HG03378 (cell line): ENCODE results near the gene RAP1GAP.
"Not testable (repeated sequence)": the region's sequence is repeated elsewhere in the genome, so short reads cannot be mapped to it uniquely, and the experiment has no call there.

Experiments used
- ATAC-seq: cut with Tn5 transposase; IDR thresholded peaks from one replicate; pipeline ENCODE4 v1.9.1; 2021; ENCODE audit warnings: mild to moderate bottlenecking, moderate library complexity; ENCODE audit not compliant: unreplicated experiment

RAP1GAP gene

GRCh38 chr1:21574466-21575151 is 94.5 kb downstream of the RAP1GAP start:
- ATAC-seq = no peak

DNA sequence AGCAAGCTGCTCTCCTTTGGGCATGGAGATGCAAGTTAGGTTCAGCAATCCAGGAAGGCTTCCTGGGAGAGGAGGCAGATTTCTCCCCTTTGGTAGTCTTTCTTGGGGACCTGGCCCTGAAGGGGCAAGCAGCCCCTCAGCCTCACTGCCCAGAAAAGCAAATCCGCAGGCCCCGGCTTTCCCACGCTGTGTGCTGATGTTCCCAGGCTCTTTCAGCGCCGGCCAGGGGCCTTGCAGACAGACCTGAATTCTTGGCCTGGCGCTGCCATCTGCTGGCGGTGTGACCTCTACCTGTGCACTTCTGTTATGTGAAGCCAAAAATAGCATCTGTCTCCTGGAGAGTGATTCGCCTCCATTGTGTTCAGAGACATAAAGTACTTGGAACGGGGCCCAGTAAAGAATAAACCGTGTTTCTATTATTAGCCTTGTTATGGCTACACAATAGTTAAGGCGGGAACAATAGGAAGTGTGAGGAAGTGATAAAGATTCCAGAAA is 95.1 kb downstream of the RAP1GAP start:
- no peak for ATAC-seq

GRCh38 chr1:21573475-21573874 is 95.7 kb downstream of the RAP1GAP start:
- ATAC-seq = no peak

- no peak for ATAC-seq
Measured at GRCh38 chr1:21572735-21573277, 96.4 kb downstream of the RAP1GAP start.

GRCh38 chr1:21572221-21572620 is 96.9 kb downstream of the RAP1GAP start:
- ATAC-seq = no peak

DNA sequence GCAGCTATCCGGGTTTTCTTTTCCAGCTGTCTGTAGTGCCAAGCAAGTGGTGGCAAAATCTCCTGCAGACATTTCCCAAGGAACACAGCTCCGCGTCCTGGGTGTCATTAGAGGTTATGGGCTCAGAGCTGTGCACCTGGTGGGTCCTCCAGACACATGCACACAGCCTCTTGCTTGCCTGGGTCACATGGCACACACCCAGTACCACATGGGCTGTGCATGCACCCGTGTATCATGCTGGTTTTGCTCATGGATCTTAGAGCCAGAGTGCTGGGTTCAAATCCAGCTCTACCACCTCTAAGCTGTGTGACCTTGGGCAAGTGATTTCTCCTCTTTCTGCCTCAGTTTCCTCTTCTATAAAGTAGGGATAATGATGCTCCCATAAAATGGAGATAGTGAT is 98.3 kb downstream of the RAP1GAP start:
- ATAC-seq = no peak

GRCh38 chr1:21570528-21570875 is 98.7 kb downstream of the RAP1GAP start:
- ATAC-seq = no peak

DNA sequence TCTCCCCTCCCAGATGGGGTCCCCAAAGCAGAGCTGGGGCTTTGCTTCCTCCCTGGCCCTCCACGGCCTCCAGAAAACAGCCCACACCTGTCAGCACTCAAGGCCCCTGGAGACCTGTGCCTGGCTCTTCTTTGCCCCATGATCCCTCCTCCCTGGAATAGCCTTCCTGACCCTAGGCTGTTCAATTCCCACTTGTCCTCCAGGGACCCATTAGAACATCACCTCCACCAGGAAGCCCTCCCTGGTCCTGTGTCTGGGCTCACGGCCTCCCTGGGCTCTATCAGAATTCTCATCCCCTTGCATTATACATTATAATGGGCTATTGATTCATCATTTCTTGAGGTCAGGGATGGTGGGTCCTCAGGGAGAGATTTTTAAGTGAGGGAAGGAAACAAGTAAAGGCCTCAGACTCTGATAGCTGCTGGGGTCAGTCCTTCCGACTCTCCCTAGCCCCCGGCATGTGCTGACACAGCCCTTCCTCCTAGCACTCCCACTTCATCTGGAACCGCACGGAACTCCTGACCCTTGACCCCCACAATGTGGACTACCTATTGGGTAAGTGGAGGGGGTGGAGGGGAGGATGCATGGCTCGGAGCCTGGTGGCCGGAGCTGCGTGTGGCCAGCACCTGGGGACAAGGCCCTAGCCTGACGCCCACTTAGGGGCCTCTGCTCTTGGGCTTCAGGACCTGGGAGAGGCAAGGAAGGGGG is 99.2 kb downstream of the RAP1GAP start:
- no peak for ATAC-seq

DNA sequence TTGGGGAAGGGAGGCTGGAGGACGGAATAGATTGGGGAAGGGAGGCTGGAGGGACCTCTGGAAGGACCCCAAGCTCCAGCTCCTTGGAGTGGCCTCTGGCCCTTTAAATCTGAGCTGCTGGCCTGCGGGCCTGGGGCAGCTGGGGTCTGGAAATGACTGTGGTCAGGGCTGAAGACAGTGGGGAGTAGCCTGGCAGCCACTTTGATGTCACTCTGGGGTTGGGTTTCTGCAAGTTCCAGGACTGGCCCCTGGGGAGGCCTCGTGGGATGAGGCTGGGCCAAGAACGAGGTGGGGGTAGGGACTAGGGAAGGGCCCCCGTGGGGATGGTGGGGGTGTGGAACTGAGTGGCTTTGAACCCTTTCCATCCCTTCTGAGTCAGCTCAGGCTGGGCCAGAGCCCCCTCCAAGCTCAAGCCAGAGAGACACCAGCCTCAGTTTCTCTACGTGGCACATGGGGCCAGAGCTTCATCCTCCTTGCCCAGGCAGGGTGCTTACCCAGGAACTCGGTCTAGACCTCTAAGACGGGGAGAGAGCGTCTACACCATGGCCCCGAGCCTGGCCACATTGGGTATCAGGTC is 100.3 kb downstream of the RAP1GAP start:
- ATAC-seq = no peak

DNA sequence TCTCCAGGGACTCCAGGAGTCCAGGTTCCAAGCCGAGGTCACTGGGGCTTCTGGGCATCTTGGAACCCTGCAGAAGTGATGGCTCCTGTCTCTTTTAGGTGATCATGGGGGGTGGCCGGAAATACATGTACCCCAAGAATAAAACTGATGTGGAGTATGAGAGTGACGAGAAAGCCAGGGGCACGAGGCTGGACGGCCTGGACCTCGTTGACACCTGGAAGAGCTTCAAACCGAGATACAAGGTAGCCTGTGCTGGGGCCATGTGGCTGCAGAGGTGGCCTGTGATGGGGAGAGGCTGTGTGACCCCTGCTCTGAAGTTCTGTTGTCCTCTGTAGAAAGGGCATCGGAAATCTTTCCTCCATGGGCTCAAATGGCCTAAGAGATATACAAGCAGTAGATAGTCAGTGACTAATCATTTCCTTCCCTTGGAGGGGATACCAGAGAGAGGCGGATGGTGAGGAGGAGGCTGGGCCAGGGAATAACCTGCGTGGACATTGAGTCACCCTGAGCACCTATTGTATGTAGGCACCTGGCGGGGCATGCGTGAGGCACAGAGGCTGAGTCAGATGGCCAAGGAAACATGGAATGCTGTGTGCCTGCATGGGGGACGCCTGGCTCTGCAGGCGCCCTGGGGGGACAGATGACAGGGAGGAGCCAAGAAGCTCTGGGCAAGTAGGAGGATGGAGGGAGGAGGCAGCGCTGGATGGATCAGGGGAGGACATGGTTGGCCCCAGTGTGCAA is 101.0 kb downstream of the RAP1GAP start:
- ATAC-seq = no peak

DNA sequence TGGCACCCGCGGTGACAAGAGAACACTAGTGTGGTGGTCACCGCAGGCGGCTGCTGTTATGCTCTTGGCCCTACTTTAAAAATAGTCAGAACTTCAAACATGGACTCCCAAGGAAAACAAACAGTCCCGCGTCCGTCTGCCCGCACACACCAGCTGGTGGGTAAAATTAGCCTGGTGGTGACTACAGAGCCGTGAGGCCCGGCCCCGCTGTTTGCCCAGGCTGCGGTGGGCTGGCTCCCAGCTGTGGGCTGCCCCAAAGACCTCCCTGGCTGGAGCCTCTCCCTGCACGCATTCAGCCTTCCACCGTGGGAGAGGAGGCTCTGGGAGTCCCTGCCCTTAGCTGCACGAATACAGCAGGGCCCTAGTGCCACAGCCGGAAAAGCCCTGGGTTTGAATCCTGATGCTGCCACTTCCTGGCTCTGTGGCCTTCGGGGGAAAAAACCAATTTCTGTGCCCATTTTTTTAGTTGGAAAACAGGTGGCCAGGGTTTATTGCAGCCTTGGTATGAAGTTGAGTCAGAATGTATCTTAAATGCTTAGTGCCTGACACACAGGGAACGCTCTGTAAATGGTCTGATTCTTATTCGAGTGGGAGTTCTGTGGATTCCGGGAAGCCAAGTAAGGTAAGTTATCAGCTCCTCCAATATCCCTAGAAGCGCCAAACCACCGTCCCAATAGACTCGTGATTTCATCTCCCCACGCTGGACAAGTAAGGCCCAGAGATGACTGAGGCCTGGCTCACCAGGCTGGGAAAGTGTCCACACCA is 101.7 kb downstream of the RAP1GAP start:
- no peak for ATAC-seq

- ATAC-seq = not testable (repeated sequence)
Measured at GRCh38 chr1:21566361-21566760, 102.8 kb downstream of the RAP1GAP start.

GRCh38 chr1:21565285-21565684 is 103.9 kb downstream of the RAP1GAP start:
- no peak for ATAC-seq

GRCh38 chr1:21564521-21565095 is 104.5 kb downstream of the RAP1GAP start:
- no peak for ATAC-seq

GRCh38 chr1:21563971-21564370 is 105.2 kb downstream of the RAP1GAP start:
- ATAC-seq = no peak

DNA sequence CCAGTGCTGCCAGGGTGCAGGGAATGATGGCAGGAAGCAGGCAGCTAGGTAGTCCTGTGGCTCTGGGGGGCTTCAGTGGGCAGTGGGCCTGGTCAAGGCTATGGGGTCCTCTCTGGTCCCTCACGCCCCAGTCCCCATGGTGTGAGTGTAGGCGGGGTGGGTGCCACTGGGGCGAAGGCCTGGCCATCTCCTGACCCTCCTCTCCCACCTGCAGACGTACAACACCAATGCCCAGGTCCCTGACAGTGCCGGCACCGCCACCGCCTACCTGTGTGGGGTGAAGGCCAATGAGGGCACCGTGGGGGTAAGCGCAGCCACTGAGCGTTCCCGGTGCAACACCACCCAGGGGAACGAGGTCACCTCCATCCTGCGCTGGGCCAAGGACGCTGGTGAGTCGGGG is 106.3 kb downstream of the RAP1GAP start:
- ATAC-seq = no peak

DNA sequence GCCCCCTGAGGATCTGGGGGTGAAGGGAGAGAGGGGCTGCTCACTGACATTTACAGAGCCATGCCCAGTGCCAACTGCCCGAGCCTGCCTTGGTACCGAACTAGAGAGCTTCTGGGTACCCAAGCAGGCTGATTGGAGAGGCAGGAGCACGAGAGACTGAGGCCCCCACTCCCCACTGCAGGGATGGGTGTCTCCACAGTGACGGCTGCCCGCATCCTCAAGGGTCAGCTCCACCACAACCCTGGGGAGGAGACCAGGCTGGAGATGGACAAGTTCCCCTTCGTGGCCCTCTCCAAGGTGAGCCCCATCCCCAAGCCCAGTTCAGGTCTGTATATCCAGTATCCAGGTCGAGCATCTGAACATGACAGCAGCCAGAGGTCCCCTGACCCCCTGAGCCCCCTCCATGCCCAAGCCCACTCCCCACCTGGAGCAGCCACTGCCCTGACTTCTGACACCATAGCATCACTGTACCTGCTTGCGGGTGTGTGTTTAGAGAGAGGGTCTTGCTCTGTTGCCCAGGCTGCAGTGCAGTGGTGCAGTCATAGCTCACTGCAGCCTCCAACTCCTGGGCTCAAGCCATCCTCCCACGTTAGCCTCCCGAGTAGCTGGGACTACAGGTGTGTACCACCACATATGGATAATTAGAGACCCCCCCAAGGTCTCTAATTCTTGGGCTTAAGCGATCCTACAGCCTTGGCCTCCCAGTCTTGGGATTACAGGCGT is 108.1 kb downstream of the RAP1GAP start:
- no peak for ATAC-seq

DNA sequence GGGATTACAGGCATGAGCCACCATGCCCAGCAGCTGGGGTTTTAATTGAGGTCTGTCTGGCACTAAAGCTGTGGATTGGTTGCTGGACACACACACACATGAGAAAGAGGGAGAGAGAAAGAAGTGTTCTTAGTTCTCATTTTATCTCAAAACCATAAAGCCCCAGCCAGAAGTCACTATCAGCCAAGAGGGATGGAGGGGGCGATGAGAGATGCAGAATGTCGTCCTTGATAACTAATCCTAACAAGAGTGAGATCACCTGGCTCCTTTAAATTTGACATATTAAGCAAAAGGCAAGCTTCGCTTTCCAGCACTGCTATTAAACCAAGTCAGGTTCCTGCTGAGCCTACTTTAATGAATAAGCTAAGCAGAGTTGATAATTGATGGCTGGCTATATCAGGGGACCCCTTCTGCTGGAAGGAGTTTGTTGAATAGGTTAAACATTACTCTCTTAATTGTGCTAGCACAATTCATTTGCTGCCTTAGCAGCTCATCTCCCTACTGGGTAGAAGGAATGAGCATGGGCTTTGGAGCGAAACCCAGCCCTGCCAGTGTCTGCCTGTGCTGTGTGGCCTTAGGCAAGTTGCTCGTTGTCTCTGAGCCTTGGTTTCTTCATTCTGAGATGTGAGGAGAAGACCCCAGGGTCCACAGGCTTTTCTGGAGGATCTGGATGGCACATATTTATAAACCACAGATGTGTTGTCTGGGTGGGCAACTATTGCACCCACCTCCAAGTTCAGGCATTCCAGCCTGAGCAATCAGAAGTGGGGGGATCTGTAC is 109.2 kb downstream of the RAP1GAP start:
- no peak for ATAC-seq
